ENCODE results near the gene DDX24.

- TF ChIP-seq POLR2A (IDR thresholded peaks at IDR 0.05) (no peak), CTCF (IDR thresholded peaks at IDR 0.05) (no peak), POLR2AphosphoS5 (IDR thresholded peaks at IDR 0.05) (no peak), EP300 (IDR thresholded peaks at IDR 0.05) (no peak)
Measured at GRCh38 chr14:94019329-94019728, 61.7 kb downstream of the DDX24 start.

Data from suprapubic skin (tissue), 4 donors.